Neural cell (in vitro differentiated cells): ENCODE results near the gene ANKRD65. TPM values are rescaled to one million over a fixed set of nuclear protein-coding genes. Genes with fewer than 3 reads are reported as not detected.
A peak's percentile ranks its signal among the peaks of the same experiment; 100 is the strongest.

Experiments used
- H2AFZ ChIP-seq: fragments of 200-600, 300-800 bp; sonication (generic), shearing (Covaris generic); 2 replicates; pipeline ENCODE4 v1.6.0; 2014; ENCODE audit warnings: low read depth, mild to moderate bottlenecking, antibody characterized with exemption, low read length, moderate library complexity
- H3F3A ChIP-seq: fragments of 200-600 bp; shearing (Covaris generic); 2 replicates; pipeline ENCODE4 v1.6.1; 2016; ENCODE audit warnings: mild to moderate bottlenecking, moderate library complexity, mixed read lengths, antibody characterized with exemption, low read length; ENCODE audit not compliant: insufficient read depth, poor library complexity, severe bottlenecking
- H3K27ac ChIP-seq: fragments of 200-600, 300-800 bp; sonication (generic), shearing (Covaris generic); 2 replicates; pipeline ENCODE4 v1.5.1; 2014; ENCODE audit warnings: mild to moderate bottlenecking, low read length, moderate library complexity
- H3K27me3 ChIP-seq: fragments of 300-800, 200-600 bp; sonication (generic), shearing (Covaris generic); 2 replicates; pipeline ENCODE4 v1.6.0; 2014; ENCODE audit warnings: mild to moderate bottlenecking, low read depth, low read length, moderate library complexity; ENCODE audit not compliant: insufficient read depth
- H3K36me3 ChIP-seq: fragments of 300-800, 200-600 bp; sonication (generic), shearing (Covaris generic); 2 replicates; pipeline ENCODE4 v1.5.1; 2014; ENCODE audit warnings: mild to moderate bottlenecking, antibody characterized with exemption, low read length, moderate library complexity; ENCODE audit not compliant: insufficient read depth
- H3K4me2 ChIP-seq: fragments of 300-800, 200-600 bp; sonication (generic), shearing (Covaris generic); 2 replicates; pipeline ENCODE4 v1.6.0; 2014; ENCODE audit warnings: mild to moderate bottlenecking, low read length
- H3K4me3 ChIP-seq: fragments of 300-800, 200-600 bp; sonication (generic), shearing (Covaris generic); 2 replicates; pipeline ENCODE4 v1.5.1; 2014; ENCODE audit warnings: mild to moderate bottlenecking, low read length, moderate library complexity
- H3K79me2 ChIP-seq: fragments of 200-600 bp; shearing (Covaris generic); replicated peaks from 2 replicates; pipeline ENCODE4 v1.6.0; 2014; ENCODE audit warnings: mild to moderate bottlenecking, low read length, moderate library complexity; ENCODE audit not compliant: insufficient read depth
- H3K9ac ChIP-seq: fragments of 300-800, 200-600 bp; sonication (generic), shearing (Covaris generic); 2 replicates; pipeline ENCODE4 v1.6.1; 2016; ENCODE audit warnings: mild to moderate bottlenecking, low read length, mixed read lengths
- H3K9me2 ChIP-seq: fragments of 200-600 bp; shearing (Covaris generic); 2 replicates; pipeline ENCODE4 v1.6.1; 2016; ENCODE audit warnings: mild to moderate bottlenecking, low read length, mixed read lengths; ENCODE audit not compliant: insufficient read depth
- H3K9me3 ChIP-seq: fragments of 200-600, 300-800 bp; sonication (generic), shearing (Covaris generic); 2 replicates; pipeline ENCODE4 v1.6.1; 2016; ENCODE audit warnings: mild to moderate bottlenecking, mixed run types, low read length, moderate library complexity, mixed read lengths
- H4K20me1 ChIP-seq: fragments of 200-600 bp; shearing (Covaris generic); 2 replicates; pipeline ENCODE4 v1.6.1; 2016; ENCODE audit warnings: mild to moderate bottlenecking, mixed run types; ENCODE audit not compliant: insufficient read depth
- CTCF ChIP-seq: fragments of 450-650 bp; IDR thresholded peaks from 2 replicates; pipeline ENCODE4 v1.5.1; 2014; ENCODE audit warnings: antibody characterized with exemption, mild to moderate bottlenecking, moderate library complexity; ENCODE audit not compliant: poor library complexity, severe bottlenecking
- EP300 ChIP-seq: fragments of 450-650 bp; conservative IDR thresholded peaks from 2 replicates; pipeline ENCODE4 v1.6.1; 2014; ENCODE audit warnings: antibody characterized with exemption, mild to moderate bottlenecking, moderate library complexity; ENCODE audit not compliant: poor library complexity, severe bottlenecking
- EZH2 ChIP-seq: fragments of 200-600, 300-800 bp; shearing (Covaris generic), sonication (generic); IDR thresholded peaks from 2 replicates; pipeline ENCODE4 v1.6.1; 2014; ENCODE audit warnings: antibody characterized with exemption, low read length, borderline replicate concordance, mild to moderate bottlenecking; ENCODE audit not compliant: insufficient read depth, poor library complexity, severe bottlenecking
- MXI1 ChIP-seq: fragments of 450-650 bp; conservative IDR thresholded peaks from 2 replicates; pipeline ENCODE4 v1.6.1; 2014; ENCODE audit warnings: antibody characterized with exemption, mild to moderate bottlenecking; ENCODE audit not compliant: poor library complexity, severe bottlenecking
- POLR2AphosphoS5 ChIP-seq: IDR thresholded peaks from 2 replicates; pipeline ENCODE4 v1.6.1; 2012
- RAD21 ChIP-seq: fragments of 450-650 bp; conservative IDR thresholded peaks from 2 replicates; pipeline ENCODE4 v1.6.1; 2014; ENCODE audit warnings: antibody characterized with exemption, mild to moderate bottlenecking, moderate library complexity
- SMC3 ChIP-seq: fragments of 450-650 bp; conservative IDR thresholded peaks from 2 replicates; pipeline ENCODE4 v1.6.1; 2014; ENCODE audit warnings: antibody characterized with exemption, mild to moderate bottlenecking, moderate library complexity; ENCODE audit not compliant: poor library complexity
- TAF1 ChIP-seq: IDR thresholded peaks from 2 replicates; pipeline ENCODE4 v1.6.1; 2012; ENCODE audit warnings: low read depth
- polyA plus RNA-seq: library from polyadenylated mRNA; depleted of rRNA; stranded (reverse); fragments of >200 nt; gene quantifications from 2 replicates; pipeline ENCODE4 v1.2.3, GENCODE V29; 2014
- TF ChIP-seq, protein P1 (sequence below): IDR thresholded peaks from 2 replicates; pipeline ENCODE4 v1.6.1; 2012; ENCODE audit warnings: borderline replicate concordance

The ANKRD65 gene
- polyA plus RNA-seq, 1 donor from 2014 or later = not detected

DNA sequence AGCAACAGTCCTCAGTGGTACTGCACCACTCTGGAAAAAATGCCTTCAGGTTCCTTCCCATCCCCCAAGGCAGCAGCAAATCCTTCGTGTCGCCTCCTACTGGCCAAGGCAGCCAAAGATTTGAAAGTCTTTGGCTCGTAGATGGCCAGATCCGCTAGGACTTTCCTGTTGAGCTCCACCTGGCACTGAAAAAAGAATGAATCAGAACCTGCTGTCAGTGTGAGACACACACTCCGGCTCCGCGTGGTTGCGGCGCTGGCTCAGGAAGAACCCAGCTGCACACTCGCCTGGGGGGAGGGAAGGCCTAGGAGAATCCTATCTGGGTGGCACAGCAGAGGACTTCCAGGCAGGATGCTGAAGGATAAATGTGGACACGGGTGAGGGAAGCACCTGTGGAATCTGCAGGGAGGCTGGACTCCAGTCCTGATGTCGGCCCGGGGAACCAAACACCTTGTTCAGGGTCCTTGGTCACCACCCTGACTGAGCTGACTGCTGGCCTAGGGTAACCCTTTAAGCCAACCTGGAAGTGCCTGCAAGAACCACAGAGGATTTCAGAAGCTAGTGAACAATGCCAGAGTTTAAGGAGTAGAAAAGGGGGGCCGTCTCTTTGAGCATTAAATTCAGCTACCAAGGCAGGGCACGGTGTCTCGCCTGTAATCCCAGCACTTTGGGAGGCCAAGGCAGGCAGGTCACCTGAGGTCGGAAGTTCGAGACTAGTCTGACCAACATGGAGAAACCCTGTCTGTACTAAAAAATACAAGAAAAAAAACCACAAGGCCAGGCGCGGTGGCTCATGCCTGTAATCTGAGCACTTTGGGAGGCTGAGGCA is 18.8 kb downstream of the ANKRD65 start:
- no peak overlapping the region for H2AFZ ChIP-seq
- H3K27me3 ChIP-seq = no peaks in the 10 kb centered on the region
- H3K9ac ChIP-seq = no peak overlapping the region
- H3K4me2 ChIP-seq = no peak overlapping the region
- H3K79me2 ChIP-seq = peaks cover 41% of the 10 kb centered on the region
- TF ChIP-seq SMC3 (no peak), CTCF (peak; percentile 52)
- H3K9me2 ChIP-seq = no peaks in the 10 kb centered on the region
- H3F3A ChIP-seq = no peaks in the 10 kb centered on the region
- H3K9me3 ChIP-seq = no peaks in the 10 kb centered on the region
- H3K4me3 ChIP-seq = no peak overlapping the region
- no peak overlapping the region for H3K27ac ChIP-seq
- no peaks in the 10 kb centered on the region for H4K20me1 ChIP-seq
- no peaks in the 10 kb centered on the region for H3K36me3 ChIP-seq

GRCh38 chr1:1401457-1402010 is 19.5 kb downstream of the ANKRD65 start:
- H3K9ac ChIP-seq = no peak overlapping the region

DNA sequence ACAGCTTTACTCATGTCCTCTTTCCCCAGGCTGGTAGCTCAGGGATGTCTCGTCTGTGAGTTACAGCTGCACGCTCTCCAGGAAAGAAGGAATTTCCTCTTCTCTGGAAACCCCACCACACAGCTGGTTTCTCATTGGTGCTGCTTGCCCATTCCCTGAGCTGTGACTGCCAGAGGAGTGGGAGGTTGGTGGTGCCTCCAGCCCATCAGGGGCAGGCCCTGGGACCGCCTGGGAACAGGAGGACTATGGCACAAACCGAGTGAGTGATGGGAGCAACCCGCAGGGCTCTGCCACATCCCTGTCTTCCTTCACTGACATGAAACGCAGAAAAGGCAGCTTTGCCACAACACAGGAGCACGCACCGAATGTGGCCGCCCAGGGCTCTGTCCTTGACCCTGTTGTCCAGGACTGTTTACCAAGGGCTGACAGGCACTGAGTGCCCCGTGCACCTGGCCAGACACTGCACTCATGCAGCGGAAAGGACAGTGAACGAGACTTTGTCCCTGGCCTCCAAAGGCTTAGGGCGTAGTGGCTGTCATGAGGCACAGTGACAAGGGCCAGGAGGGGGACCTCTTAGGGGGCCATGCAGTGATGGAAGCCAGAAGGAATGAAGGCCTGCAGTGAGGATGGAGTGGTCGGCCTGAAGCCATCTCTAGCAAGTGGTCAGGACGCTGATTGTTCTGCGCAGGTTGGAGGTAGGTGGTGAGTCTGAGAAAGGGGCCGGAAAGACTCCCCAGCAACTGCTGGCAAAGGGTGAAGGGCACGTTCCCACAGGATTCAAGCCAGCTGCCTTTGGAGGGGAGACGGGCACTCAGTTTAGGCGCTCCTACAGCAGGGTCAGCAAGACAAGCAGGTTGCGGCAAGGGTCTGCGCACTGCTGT is 20.3 kb downstream of the ANKRD65 start:
- Histone ChIP-seq H3K9me3 (no peaks in the 10 kb centered on the region), H4K20me1 (no peaks in the 10 kb centered on the region), H3F3A (no peaks in the 10 kb centered on the region), H3K9me2 (no peaks in the 10 kb centered on the region), H3K4me2 (peak overlapping the region; percentile 98), H3K27ac (no peak overlapping the region), H2AFZ (no peak overlapping the region), H3K9ac (peak overlapping the region; percentile 84), H3K36me3 (no peaks in the 10 kb centered on the region), H3K27me3 (no peaks in the 10 kb centered on the region), H3K4me3 (peak overlapping the region; percentile 76), H3K79me2 (peaks cover 36% of the 10 kb centered on the region)
- TF ChIP-seq RAD21 (no peak), POLR2AphosphoS5 (no peak), TAF1 (no peak), MXI1 (no peak), EP300 (no peak), SMC3 (no peak), CTCF (no peak), EZH2 (no peak)
- TF ChIP-seq, protein P1, sequence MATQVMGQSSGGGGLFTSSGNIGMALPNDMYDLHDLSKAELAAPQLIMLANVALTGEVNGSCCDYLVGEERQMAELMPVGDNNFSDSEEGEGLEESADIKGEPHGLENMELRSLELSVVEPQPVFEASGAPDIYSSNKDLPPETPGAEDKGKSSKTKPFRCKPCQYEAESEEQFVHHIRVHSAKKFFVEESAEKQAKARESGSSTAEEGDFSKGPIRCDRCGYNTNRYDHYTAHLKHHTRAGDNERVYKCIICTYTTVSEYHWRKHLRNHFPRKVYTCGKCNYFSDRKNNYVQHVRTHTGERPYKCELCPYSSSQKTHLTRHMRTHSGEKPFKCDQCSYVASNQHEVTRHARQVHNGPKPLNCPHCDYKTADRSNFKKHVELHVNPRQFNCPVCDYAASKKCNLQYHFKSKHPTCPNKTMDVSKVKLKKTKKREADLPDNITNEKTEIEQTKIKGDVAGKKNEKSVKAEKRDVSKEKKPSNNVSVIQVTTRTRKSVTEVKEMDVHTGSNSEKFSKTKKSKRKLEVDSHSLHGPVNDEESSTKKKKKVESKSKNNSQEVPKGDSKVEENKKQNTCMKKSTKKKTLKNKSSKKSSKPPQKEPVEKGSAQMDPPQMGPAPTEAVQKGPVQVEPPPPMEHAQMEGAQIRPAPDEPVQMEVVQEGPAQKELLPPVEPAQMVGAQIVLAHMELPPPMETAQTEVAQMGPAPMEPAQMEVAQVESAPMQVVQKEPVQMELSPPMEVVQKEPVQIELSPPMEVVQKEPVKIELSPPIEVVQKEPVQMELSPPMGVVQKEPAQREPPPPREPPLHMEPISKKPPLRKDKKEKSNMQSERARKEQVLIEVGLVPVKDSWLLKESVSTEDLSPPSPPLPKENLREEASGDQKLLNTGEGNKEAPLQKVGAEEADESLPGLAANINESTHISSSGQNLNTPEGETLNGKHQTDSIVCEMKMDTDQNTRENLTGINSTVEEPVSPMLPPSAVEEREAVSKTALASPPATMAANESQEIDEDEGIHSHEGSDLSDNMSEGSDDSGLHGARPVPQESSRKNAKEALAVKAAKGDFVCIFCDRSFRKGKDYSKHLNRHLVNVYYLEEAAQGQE = no peak

More at GRCh38 chr1:1401457-1402010, 19.5 kb downstream of the ANKRD65 start:
- Histone ChIP-seq H3K9me3 (no peaks in the 10 kb centered on the region), H3K36me3 (no peaks in the 10 kb centered on the region), H3K4me2 (no peak overlapping the region), H4K20me1 (no peaks in the 10 kb centered on the region), H3K9me2 (no peaks in the 10 kb centered on the region), H3K27me3 (no peaks in the 10 kb centered on the region), H3K4me3 (no peak overlapping the region), H3F3A (no peaks in the 10 kb centered on the region), H3K79me2 (peaks cover 44% of the 10 kb centered on the region), H2AFZ (no peak overlapping the region), H3K27ac (no peak overlapping the region)
- no peak for TF ChIP-seq TAF1
- TF ChIP-seq RAD21 = no peak
- no peak for TF ChIP-seq POLR2AphosphoS5
- no peak for TF ChIP-seq EP300
- no peak for TF ChIP-seq MXI1
